PC-9 (cell line): Measurements from ENCODE around the gene MTUS2. TPM values are rescaled to one million over a fixed set of nuclear protein-coding genes. Genes with fewer than 3 reads are reported as not detected.

ENCODE experiments used
- BruUV-seq: library from RNA; stranded (reverse); fragments of 400-500 nt; replicated peaks from 2 replicates; lab custom pipeline; 2021; lab: Mats Ljungman, UMichigan
- CTCF ChIA-PET: fragments of 300-600 bp; sonication (Branson Sonifier 250); formaldehyde crosslinking; loops from one replicate; lab custom pipeline; 2022; ENCODE audit warnings: antibody characterized with exemption; lab: Charles Lee
- POLR2A ChIA-PET: fragments of 300-600 bp; sonication (Branson Sonifier 250); formaldehyde crosslinking; loops from one replicate; lab custom pipeline; 2022; ENCODE audit warnings: antibody characterized with exemption; ENCODE audit not compliant: unreplicated experiment; lab: Charles Lee
- DNase-seq, 2 experiments: peaks; one replicate each; pipeline versions ENCODE4 v3.0.0 to v3.0.0-alpha.2; 2015 to 2022; ENCODE audit warnings: mixed read lengths in 1 of 2
- H2AFZ ChIP-seq: fragments of 200-600 bp; sonication (generic); 2 replicates; pipeline ENCODE4 v1.8.1; 2017; ENCODE audit warnings: antibody characterized with exemption
- H3F3A ChIP-seq: fragments of 200-600 bp; sonication (generic); 2 replicates; pipeline ENCODE4 v1.8.1; 2017; ENCODE audit warnings: antibody characterized with exemption, mild to moderate bottlenecking, low read depth; ENCODE audit not compliant: insufficient read depth
- H3K27ac ChIP-seq: fragments of 200-600 bp; sonication (generic); 2 replicates; pipeline ENCODE4 v1.6.1; 2016; ENCODE audit warnings: mixed run types
- H3K27me3 ChIP-seq: fragments of 200-600 bp; sonication (generic); 2 replicates; pipeline ENCODE4 v1.6.1; 2016; ENCODE audit warnings: low read depth, mixed run types; ENCODE audit not compliant: insufficient read depth
- H3K36me3 ChIP-seq: fragments of 200-600 bp; sonication (generic); 2 replicates; pipeline ENCODE4 v1.6.1; 2016; ENCODE audit warnings: low read depth, mixed run types
- H3K4me1 ChIP-seq: fragments of 200-600 bp; sonication (generic); replicated peaks from 2 replicates; pipeline ENCODE4 v1.6.1; 2016; ENCODE audit warnings: mixed run types; ENCODE audit not compliant: insufficient read depth
- H3K4me2 ChIP-seq: fragments of 200-600 bp; sonication (generic); 2 replicates; pipeline ENCODE4 v1.6.1; 2017; ENCODE audit warnings: mixed run types
- H3K4me3 ChIP-seq: fragments of 200-600 bp; sonication (generic); 2 replicates; pipeline ENCODE4 v1.6.1; 2016; ENCODE audit warnings: mixed run types
- H3K79me2 ChIP-seq: fragments of 200-600 bp; sonication (generic); 2 replicates; pipeline ENCODE4 v1.6.1; 2017; ENCODE audit warnings: low read depth, mixed run types
- H3K9me2 ChIP-seq: fragments of 200-600 bp; sonication (generic); 2 replicates; pipeline ENCODE4 v1.8.1; 2017; ENCODE audit warnings: mild to moderate bottlenecking; ENCODE audit not compliant: insufficient read depth
- H3K9me3 ChIP-seq: fragments of 200-600 bp; sonication (generic); 2 replicates; pipeline ENCODE4 v1.8.1; 2016; ENCODE audit warnings: low read depth; ENCODE audit not compliant: insufficient read depth
- H4K20me1 ChIP-seq: fragments of 200-600 bp; sonication (generic); 2 replicates; pipeline ENCODE4 v1.8.1; 2017; ENCODE audit not compliant: insufficient read depth
- CTCF ChIP-seq: fragments of 200-600 bp; sonication (generic); conservative IDR thresholded peaks from 2 replicates; pipeline ENCODE4 v1.6.1; 2017; ENCODE audit warnings: mixed run types, antibody characterized with exemption, mild to moderate bottlenecking, moderate library complexity
- EZH2 ChIP-seq: fragments of 200-600 bp; sonication (generic); IDR thresholded peaks from 2 replicates; pipeline ENCODE4 v1.8.0; 2017; ENCODE audit warnings: antibody characterized with exemption, low read depth
- intact Hi-C: fragments of 100-400 bp; cut with micrococcal nuclease; formaldehyde crosslinking; loops from one replicate; pipeline ENCODE4 v1.10.0; 2022; ENCODE audit not compliant: unreplicated experiment
- total RNA-seq: library from RNA; stranded (reverse); gene quantifications from 2 replicates; pipeline ENCODE4 v1.2.3, GENCODE V29; 2021

The MTUS2 gene
- total RNA-seq, 1 experiment from 2014 or later, result not detected

GRCh38 chr13:29527511-29527910 is 707.4 kb downstream of the MTUS2 start:
- Histone ChIP-seq H3K4me2 (no peak overlapping the region), H3K79me2 (no peaks in the 10 kb centered on the region), H3F3A (no peaks in the 10 kb centered on the region), H3K4me1 (no peaks in the 10 kb centered on the region), H3K36me3 (peaks cover 34% of the 10 kb centered on the region), H3K4me3 (no peak overlapping the region), H3K27ac (no peak overlapping the region), H3K9me3 (no peaks in the 10 kb centered on the region), H4K20me1 (peaks cover 71% of the 10 kb centered on the region), H3K9me2 (no peaks in the 10 kb centered on the region), H2AFZ (no peak overlapping the region), H3K27me3 (no peaks in the 10 kb centered on the region)
- DNase-seq, result no peak
- intact Hi-C loops, result no loop called here
- TF ChIP-seq CTCF (no peak), EZH2 (no peak)
- no TSS peak for BruUV-seq
- ChIA-PET POLR2A (no interaction called here), CTCF (no interaction called here)

- Histone ChIP-seq H3F3A (no peaks in the 10 kb centered on the region), H3K4me1 (no peaks in the 10 kb centered on the region), H3K4me3 (no peak overlapping the region), H3K4me2 (no peak overlapping the region), H4K20me1 (peaks cover 75% of the 10 kb centered on the region), H3K36me3 (peaks cover 30% of the 10 kb centered on the region), H3K9me2 (no peaks in the 10 kb centered on the region), H3K9me3 (no peaks in the 10 kb centered on the region), H2AFZ (no peak overlapping the region), H3K79me2 (no peaks in the 10 kb centered on the region), H3K27ac (no peak overlapping the region), H3K27me3 (no peaks in the 10 kb centered on the region)
- no TSS peak for BruUV-seq
- intact Hi-C loops, result no loop called here
- ChIA-PET CTCF (no interaction called here), POLR2A (no interaction called here)
- TF ChIP-seq CTCF (no peak), EZH2 (no peak)
- DNase-seq, result no peak
These were observed 707.8 kb downstream of the MTUS2 start for GRCh38 chr13:29527916-29528315.

GRCh38 chr13:29529754-29530153 is 709.6 kb downstream of the MTUS2 start:
- H3K9me3 ChIP-seq, result no peaks in the 10 kb centered on the region
- no TSS peak for BruUV-seq

More at GRCh38 chr13:29529754-29530153, 709.6 kb downstream of the MTUS2 start:
- H3K4me1 ChIP-seq, result no peaks in the 10 kb centered on the region
- H3K27ac ChIP-seq, result no peak overlapping the region
- TF ChIP-seq EZH2 (no peak), CTCF (no peak)
- POLR2A ChIA-PET, result no interaction called here
- H3K27me3 ChIP-seq, result no peaks in the 10 kb centered on the region
- H3K4me3 ChIP-seq, result no peak overlapping the region
- intact Hi-C loops, result no loop called here
- H3F3A ChIP-seq, result no peaks in the 10 kb centered on the region
- H3K4me2 ChIP-seq, result no peak overlapping the region
- H3K79me2 ChIP-seq, result no peaks in the 10 kb centered on the region
- peaks cover 30% of the 10 kb centered on the region for H3K36me3 ChIP-seq
- CTCF ChIA-PET, result no interaction called here
- peaks cover 84% of the 10 kb centered on the region for H4K20me1 ChIP-seq
- no peak for DNase-seq
- H2AFZ ChIP-seq, result no peak overlapping the region
- no peaks in the 10 kb centered on the region for H3K9me2 ChIP-seq
